COR-L47 (cell line): ENCODE data around the gene BET1.
"Not testable (repeated sequence)": the region's sequence is repeated elsewhere in the genome, so short reads cannot be mapped to it uniquely, and the experiment has no call there.

ENCODE experiments used
- DNase-seq: peaks from one replicate; lab custom pipeline; 2025; lab: John Stamatoyannopoulos, UW

The BET1 gene, protein sequence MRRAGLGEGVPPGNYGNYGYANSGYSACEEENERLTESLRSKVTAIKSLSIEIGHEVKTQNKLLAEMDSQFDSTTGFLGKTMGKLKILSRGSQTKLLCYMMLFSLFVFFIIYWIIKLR

GRCh38 chr7:94004024-94004951 lies at the start of gene BET1:
BET1 (minus strand) TSS chr7:94004355; CDS start chr7:94004216, 139 bp downstream.
- peak; percentile 79 for DNase-seq

- no peak for DNase-seq
Measured at GRCh38 chr7:94053532-94053931, 49.4 kb upstream of the BET1 start.

DNA sequence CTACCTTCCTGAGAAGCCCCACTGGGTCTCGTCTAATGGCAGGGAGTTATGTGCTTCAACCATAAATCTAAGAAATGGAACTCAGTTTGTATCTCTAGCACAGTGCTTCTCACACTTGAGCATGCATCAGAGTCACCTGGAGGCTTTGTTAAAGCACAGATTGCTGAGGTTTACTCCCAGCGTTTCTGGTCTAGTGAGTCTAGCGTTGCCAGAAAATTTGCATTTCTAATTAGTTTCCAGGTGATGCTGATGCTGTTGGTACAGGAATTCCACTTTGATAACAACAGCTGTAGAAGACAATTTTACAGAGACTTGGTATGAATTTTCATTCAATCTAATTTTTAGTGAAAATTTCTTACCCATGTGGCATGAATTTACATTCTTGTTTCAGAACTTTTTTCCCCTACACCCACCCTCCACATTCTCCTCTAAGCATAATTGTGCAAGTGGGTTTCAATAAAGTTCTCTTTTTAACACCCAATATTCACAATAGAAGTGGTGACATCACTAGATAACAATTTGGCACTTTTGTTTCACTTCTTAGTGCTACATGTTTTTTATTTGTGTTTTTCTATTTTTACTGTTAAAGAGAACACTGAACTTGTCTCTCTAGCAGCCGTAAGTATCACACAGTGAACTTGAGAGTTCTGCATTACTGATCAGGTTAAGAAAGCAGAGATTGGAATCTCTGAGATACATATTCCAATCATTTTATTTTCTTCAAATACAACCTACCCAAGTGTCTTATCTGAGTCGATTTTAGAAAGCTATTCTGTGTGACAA lies 48.4 kb upstream of the BET1 start:
- DNase-seq, result no peak

DNA sequence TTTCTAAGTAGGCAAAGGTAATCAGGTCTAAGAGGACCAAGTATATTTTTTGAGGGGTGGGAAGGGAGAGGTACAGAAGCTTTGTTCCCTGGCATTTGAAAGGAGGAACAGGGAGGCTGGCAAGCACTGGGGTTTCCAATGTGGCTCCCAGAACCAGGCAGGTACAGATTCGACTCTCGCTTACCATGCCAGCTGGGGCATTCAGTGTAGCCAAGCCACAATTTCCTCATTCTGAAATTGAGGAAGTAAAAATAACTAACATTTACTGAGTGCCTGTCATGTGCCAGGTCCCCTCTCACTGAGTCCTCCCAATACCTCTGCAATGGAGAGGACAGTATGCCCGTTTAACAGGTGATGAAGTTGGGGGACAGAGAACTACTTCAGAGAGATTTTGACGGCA lies 45.9 kb upstream of the BET1 start:
- no peak for DNase-seq

- DNase-seq, result no peak
Measured at GRCh38 chr7:94049615-94050014, 45.5 kb upstream of the BET1 start.

GRCh38 chr7:94048755-94049154 lies 44.6 kb upstream of the BET1 start:
- no peak for DNase-seq

- DNase-seq, result no peak
Measured at GRCh38 chr7:94047956-94048355, 43.8 kb upstream of the BET1 start.

- no peak for DNase-seq
Measured at GRCh38 chr7:94045581-94045980, 41.4 kb upstream of the BET1 start.

DNA sequence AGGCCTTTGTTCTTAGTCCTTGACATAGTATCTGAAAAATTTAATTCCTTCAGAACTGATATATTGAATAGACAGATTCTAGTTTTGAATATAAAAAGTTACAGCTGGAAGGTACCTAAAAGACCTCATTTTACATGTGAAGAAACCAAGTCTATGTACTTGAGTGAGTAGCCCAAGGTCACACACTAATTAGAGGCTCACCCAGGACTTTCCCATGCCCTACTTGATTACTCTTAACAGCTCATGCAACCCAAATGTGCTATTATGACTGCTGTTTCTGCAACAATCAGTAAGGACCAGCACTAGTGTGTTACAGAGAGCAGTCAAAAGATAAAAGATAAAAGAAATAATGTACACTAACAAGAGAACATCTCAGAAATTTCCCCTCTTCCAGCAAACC lies 40.7 kb upstream of the BET1 start:
- no peak for DNase-seq

GRCh38 chr7:94043299-94043698 lies 39.1 kb upstream of the BET1 start:
- no peak for DNase-seq

GRCh38 chr7:94042381-94042780 lies 38.2 kb upstream of the BET1 start:
- no peak for DNase-seq

DNA sequence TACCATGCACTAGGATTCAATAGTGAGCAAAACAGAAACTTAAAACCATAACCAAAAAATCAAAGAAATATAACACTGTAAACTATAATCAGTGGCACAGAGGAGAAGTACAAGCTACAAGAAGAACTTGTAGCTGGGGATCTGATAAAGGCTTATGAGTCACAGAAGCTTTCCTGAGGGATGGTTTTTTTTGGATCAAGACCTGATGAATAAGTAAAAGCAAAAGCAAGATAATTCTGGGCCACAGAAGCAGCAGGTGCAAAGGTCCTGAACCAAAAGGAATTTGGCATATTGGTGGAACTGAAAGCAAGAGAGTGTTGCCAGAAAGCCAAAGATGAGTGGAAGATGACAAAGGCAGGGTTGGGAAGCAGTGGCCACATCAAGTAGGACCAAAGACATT lies 37.4 kb upstream of the BET1 start:
- no peak for DNase-seq

DNA sequence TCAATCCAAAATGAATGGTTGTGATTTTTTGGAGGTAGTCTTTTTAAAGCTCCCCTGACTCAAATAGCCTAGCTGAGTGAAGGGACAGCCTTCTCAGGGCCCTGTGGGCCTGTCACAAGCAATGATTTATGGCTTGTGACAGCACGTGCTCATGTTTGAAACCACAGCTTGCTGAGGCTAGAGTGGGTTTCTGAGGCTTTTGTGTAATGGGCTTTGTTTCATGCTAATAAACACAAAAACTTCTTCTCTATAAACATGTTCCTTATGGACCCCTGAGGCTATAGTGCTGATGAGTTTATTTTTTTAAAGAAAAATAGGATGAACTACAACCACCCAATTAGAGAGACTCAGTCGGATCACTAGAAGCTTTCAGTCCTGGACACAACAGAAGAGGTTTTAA lies 36.1 kb upstream of the BET1 start:
- no peak for DNase-seq

DNA sequence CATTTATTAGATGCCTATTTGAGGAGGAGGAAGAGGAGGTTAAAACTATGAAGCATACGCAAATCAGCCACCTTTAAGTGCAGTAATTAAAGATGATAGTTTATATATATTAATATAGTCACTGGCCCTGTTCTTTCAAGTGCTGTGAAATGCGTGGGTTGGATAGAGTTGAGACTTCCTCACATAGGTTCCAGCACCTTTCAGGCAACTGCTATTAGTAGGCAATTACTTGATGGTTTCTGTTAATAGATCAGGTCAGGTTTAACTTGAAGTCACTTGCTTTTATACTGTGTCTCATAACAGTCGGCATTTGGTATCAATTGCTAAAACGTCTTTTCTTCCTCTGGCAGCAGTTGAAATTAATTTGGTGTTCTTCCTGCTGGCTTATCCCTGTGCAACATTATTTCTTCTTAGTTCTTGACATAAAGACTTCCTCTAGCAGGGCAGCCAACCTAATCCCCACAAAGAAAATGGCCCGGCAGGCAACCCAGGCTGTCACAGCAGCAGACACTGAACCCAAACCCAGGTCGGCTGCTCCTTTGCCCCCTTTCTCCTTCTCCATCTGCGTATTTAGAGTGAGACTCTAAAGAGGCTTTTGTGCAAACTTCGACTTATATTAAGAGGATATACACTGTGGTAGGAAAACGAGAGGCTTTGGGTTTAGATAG lies 35.3 kb upstream of the BET1 start:
- DNase-seq, result no peak

- DNase-seq, result no peak
Measured at GRCh38 chr7:94031865-94032264, 27.7 kb upstream of the BET1 start.

GRCh38 chr7:94030634-94031033 lies 26.5 kb upstream of the BET1 start:
- no peak for DNase-seq

- no peak for DNase-seq
Measured at GRCh38 chr7:94029976-94030375, 25.8 kb upstream of the BET1 start.

- DNase-seq, result no peak
Measured at GRCh38 chr7:94028768-94029167, 24.6 kb upstream of the BET1 start.

GRCh38 chr7:94026619-94027018 lies 22.5 kb upstream of the BET1 start:
- not testable (repeated sequence) for DNase-seq

DNA sequence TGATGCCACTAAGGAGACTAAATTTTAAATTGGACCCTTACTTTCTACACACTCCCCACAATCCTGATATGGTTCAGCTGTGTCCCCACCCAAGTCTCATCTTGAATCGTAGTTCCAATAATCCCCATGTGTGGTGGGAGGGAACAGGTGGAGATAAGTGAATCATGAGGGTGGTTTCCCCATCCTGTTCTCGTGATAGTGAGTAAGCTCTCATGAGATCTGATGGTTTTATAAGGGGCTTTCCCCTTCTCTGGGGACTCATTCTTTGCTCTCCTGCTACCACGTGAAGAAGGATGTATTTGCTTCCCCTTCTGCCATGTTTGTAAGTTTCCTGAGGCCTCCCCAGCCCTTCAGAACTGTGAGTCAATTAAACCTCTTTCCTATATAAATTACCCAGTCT lies 18.4 kb upstream of the BET1 start:
- DNase-seq, result no peak

DNA sequence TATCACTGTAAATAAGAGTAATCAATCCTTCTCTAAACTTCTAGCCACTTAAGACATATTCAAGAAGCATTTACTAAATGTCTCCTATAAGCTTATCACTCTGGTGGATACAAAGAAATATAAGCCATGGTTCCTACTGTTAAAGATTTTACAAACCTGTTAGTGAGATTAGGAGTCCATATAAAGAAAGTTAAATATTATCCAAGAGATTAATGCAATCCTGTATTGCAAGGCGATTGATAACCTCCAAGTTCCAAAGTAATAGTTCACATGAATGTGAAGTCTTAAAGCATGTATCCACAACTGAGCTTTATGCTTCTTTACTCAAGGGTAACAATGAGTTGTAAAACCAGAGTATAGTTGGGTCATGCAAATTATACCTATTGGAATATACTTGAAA lies 12.6 kb upstream of the BET1 start:
- no peak for DNase-seq

GRCh38 chr7:94015538-94015937 lies 11.4 kb upstream of the BET1 start:
- DNase-seq, result no peak
